Measurements from ENCODE around the gene C14orf180. TPM values are rescaled to one million over a fixed set of nuclear protein-coding genes. Genes with fewer than 3 reads are reported as not detected.

C14orf180 gene
- total and polyA plus RNA-seq, 12 donors, result 0.26 to 17.8 (median 5.6) TPM

DNA sequence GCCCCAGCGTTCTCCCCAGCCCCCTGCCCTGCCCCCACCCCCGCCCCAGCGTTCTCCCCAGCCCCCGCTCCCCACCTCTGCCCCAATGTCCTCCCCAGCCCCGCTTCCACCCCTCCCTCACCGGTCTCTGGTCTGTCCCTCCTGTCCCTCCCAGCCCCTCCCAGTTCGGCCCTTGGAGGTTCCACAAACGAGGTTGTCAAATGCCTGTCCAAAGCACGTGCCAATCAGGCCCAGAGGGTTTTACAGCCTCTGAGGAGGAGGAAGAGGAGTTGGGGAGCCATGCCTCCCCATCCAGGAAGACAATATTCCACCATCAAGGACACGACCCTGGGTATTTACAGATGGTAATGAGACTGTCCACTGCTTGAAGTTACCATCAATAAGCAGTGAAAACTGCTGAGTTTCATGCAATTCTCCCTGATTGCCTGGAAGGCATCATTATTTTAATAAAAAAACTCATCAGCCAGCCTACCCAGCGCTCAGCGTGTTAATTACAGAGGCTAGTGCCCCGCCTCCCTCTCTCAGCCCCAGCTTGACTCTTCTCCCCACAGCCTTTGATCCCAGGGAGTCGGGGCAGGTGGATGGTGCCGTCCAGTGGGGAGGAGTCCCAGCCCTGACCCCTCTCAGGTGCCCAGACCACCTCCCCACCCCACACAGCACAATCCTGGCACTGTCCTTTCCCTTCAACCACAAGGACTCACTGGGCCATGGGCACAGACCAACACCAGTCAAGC is 30.6 kb upstream of the C14orf180 start:
- H3K27ac ChIP-seq, result no peak overlapping the region
- H3K36me3 ChIP-seq (replicated peaks in 1 of 2), result no peaks in the 10 kb centered on the region
- H3K4me3 ChIP-seq, result no peak overlapping the region
- no peaks in the 10 kb centered on the region for H3K4me1 ChIP-seq (replicated peaks in 1 of 2)
- H3K27me3 ChIP-seq, result peaks cover 8% of the 10 kb centered on the region
- no peak for TF ChIP-seq POLR2A (IDR thresholded peaks at IDR 0.05)
- TF ChIP-seq, protein P1, sequence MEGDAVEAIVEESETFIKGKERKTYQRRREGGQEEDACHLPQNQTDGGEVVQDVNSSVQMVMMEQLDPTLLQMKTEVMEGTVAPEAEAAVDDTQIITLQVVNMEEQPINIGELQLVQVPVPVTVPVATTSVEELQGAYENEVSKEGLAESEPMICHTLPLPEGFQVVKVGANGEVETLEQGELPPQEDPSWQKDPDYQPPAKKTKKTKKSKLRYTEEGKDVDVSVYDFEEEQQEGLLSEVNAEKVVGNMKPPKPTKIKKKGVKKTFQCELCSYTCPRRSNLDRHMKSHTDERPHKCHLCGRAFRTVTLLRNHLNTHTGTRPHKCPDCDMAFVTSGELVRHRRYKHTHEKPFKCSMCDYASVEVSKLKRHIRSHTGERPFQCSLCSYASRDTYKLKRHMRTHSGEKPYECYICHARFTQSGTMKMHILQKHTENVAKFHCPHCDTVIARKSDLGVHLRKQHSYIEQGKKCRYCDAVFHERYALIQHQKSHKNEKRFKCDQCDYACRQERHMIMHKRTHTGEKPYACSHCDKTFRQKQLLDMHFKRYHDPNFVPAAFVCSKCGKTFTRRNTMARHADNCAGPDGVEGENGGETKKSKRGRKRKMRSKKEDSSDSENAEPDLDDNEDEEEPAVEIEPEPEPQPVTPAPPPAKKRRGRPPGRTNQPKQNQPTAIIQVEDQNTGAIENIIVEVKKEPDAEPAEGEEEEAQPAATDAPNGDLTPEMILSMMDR (IDR thresholded peaks at IDR 0.05), result no peak
- WGBS, 4 donors, result 29 to 47% (median 41%) methylated on average over 8 to 15 of the region's 15 CpGs
- intact Hi-C loops (cut with DNase I), result no loop called here
- peak in 2 of 7 donors; percentile 8 to 23 for DNase-seq
- no peaks in the 10 kb centered on the region for H3K9me3 ChIP-seq (replicated peaks in 1 of 3)

DNA sequence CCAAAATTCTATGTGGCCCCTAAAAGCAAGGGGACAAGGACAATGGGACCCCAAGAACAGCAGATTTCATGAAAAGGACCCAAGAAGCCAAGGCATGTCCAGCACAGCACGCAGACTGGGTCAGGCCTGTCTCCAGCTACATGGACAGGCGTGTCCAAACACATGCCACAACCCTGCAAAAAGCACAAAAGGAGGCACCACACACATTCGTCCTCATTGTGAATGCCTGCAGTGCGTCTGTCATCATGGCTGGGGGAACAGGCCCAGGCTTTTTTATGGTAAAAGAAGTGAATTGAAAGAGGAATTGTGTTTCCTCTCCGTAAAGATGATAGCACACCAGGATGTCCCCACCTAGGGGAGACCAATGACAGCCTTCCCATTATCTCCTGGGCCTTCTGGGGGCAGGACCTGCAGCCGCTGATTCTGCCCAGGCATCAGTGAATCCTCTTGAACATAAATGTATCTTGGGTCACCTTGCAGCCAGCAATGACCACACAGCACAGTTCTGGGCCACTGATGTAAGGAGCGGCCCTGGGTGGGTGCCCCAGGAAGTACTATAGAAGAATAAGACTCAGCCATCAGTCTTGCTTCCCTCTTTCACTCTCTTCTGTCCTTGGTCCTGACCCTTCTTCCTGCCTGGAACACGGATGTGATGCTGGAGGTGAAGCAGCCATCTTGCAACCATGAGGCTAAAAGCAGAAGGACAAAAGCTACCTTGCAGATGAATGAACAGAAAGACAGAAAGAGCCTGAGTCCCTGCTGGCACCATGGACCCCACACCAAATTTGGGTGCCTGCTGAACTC is 29.8 kb upstream of the C14orf180 start:
- Histone ChIP-seq H3K4me1 (replicated peaks in 1 of 2) (no peaks in the 10 kb centered on the region), H3K4me3 (no peak overlapping the region), H3K27me3 (peaks cover 8% of the 10 kb centered on the region), H3K27ac (no peak overlapping the region), H3K36me3 (replicated peaks in 1 of 2) (no peaks in the 10 kb centered on the region), H3K9me3 (replicated peaks in 1 of 3) (no peaks in the 10 kb centered on the region)
- intact Hi-C loops (cut with DNase I), result no loop called here
- TF ChIP-seq, protein P1 (IDR thresholded peaks at IDR 0.05), result no peak
- TF ChIP-seq POLR2A (IDR thresholded peaks at IDR 0.05), result no peak
- peak in 3 of 7 donors; percentile 8 to 20 (median 8) for DNase-seq
- WGBS, 4 donors, result 80 to 89% (median 82%) methylated on average over 5 to 8 of the region's 8 CpGs

DNA sequence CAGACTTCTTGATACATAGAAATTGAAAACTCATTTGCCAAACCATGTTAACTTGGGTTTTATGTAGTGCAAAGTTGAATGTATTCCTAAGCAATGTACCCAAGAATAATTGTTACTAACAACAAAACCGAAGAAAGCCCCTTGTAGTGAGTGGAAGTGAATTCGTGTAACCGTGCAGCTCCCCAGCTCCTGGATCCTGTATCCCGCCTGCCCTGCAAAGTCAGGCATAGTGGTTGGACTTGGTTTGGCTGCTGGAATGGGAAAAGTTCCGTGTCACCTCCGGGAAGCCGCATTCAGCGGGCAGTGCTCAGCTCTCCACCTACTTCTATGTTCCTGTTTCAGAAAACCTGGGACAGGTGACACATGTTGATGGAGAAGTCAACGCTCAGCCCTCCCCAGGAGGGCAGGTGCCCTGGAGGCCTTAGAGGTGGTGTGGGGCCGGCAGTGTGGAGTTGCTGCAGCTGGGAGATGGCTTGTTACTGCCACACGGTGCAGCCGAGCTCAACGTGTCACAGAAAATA is 29.2 kb upstream of the C14orf180 start:
- DNase-seq, result peak in 2 of 7 donors; percentile 3 to 20

More for the DNA sequence above, 29.2 kb upstream of the C14orf180 start:
- Histone ChIP-seq H3K27me3 (peaks cover 5% of the 10 kb centered on the region), H3K9me3 (replicated peaks in 1 of 3) (no peaks in the 10 kb centered on the region), H3K36me3 (replicated peaks in 1 of 2) (no peaks in the 10 kb centered on the region), H3K4me3 (no peak overlapping the region), H3K27ac (no peak overlapping the region), H3K4me1 (replicated peaks in 1 of 2) (no peaks in the 10 kb centered on the region)
- 83 to 87% (median 85%) methylated on average over 13 of the region's 13 CpGs for WGBS, 4 donors
- TF ChIP-seq, protein P1 (IDR thresholded peaks at IDR 0.05), result no peak
- no peak for TF ChIP-seq POLR2A (IDR thresholded peaks at IDR 0.05)
- intact Hi-C loops (cut with DNase I), result no loop called here

Data from adrenal gland (tissue), 12 donors.